WERI-Rb-1 (cell line): ENCODE results near the gene ZSWIM9.

ENCODE experiments used
- DNase-seq: peaks from one replicate; pipeline ENCODE4 v3.0.0-alpha.2; 2020
- H3K27ac ChIP-seq: fragments of 250-450 bp; sonication (Bioruptor Pico); 2 replicates; pipeline ENCODE4 v1.5.1; 2020; ENCODE audit warnings: mild to moderate bottlenecking, moderate library complexity
- H3K27me3 ChIP-seq: fragments of 250-450 bp; sonication (Bioruptor Pico); 2 replicates; pipeline ENCODE4 v1.5.1; 2021; ENCODE audit warnings: mild to moderate bottlenecking, low read depth, moderate library complexity; ENCODE audit not compliant: insufficient read depth, severe bottlenecking
- H3K36me3 ChIP-seq: fragments of 250-450 bp; sonication (Bioruptor Pico); 2 replicates; pipeline ENCODE4 v1.5.1; 2020; ENCODE audit warnings: mild to moderate bottlenecking, moderate library complexity
- H3K4me3 ChIP-seq: 2 replicates; pipeline ENCODE4 v1.5.1; 2011; ENCODE audit warnings: low read depth, mild to moderate bottlenecking, control low read depth, low read length
- H3K9me3 ChIP-seq: fragments of 250-450 bp; sonication (Bioruptor Pico); 2 replicates; pipeline ENCODE4 v1.5.1; 2021; ENCODE audit warnings: mild to moderate bottlenecking, moderate library complexity; ENCODE audit not compliant: severe bottlenecking
- CTCF ChIP-seq: IDR thresholded peaks from 2 replicates; pipeline ENCODE4 v1.5.1; 2011; ENCODE audit warnings: low read depth, mild to moderate bottlenecking, control low read depth, inconsistent platforms, low read length

ZSWIM9 gene

GRCh38 chr19:48190288-48190884 lies 19.9 kb downstream of the ZSWIM9 start:
- no peak for TF ChIP-seq CTCF
- Histone ChIP-seq H3K36me3 (peaks cover 17% of the 10 kb centered on the region), H3K9me3 (peaks cover 3% of the 10 kb centered on the region), H3K27ac (no peak overlapping the region), H3K4me3 (no peak overlapping the region), H3K27me3 (no peaks in the 10 kb centered on the region)
- no peak for DNase-seq

- Histone ChIP-seq H3K27ac (no peak overlapping the region), H3K36me3 (peaks cover 17% of the 10 kb centered on the region), H3K9me3 (peaks cover 3% of the 10 kb centered on the region), H3K27me3 (no peaks in the 10 kb centered on the region), H3K4me3 (no peak overlapping the region)
- TF ChIP-seq CTCF: no peak
- no peak for DNase-seq
These were observed 20.4 kb downstream of the ZSWIM9 start for GRCh38 chr19:48190885-48191284.

GRCh38 chr19:48192750-48193149 lies 22.3 kb downstream of the ZSWIM9 start:
- H3K36me3 ChIP-seq: peaks cover 15% of the 10 kb centered on the region
- no peak overlapping the region for H3K4me3 ChIP-seq
- TF ChIP-seq CTCF: no peak
- H3K27me3 ChIP-seq: no peaks in the 10 kb centered on the region
- H3K27ac ChIP-seq: no peak overlapping the region
- H3K9me3 ChIP-seq: peaks cover 3% of the 10 kb centered on the region
- DNase-seq: no peak

GRCh38 chr19:48194041-48194843 lies 23.8 kb downstream of the ZSWIM9 start:
- Histone ChIP-seq H3K36me3 (peaks cover 9% of the 10 kb centered on the region), H3K27me3 (no peaks in the 10 kb centered on the region), H3K4me3 (no peak overlapping the region), H3K27ac (no peak overlapping the region), H3K9me3 (no peaks in the 10 kb centered on the region)
- TF ChIP-seq CTCF: peak; percentile 38; the same call in 1 of the 2 replicates
- peak; percentile 16 for DNase-seq

- Histone ChIP-seq H3K36me3 (peaks cover 9% of the 10 kb centered on the region), H3K4me3 (no peak overlapping the region), H3K9me3 (no peaks in the 10 kb centered on the region), H3K27ac (no peak overlapping the region), H3K27me3 (no peaks in the 10 kb centered on the region)
- no peak for DNase-seq
- no peak for TF ChIP-seq CTCF
These were observed 24.7 kb downstream of the ZSWIM9 start for GRCh38 chr19:48194844-48195830.
